HepG2 (cell line): ENCODE data around the gene TMEM143. TPM values are rescaled to one million over a fixed set of nuclear protein-coding genes. Genes with fewer than 3 reads are reported as not detected.
A peak's percentile ranks its signal among the peaks of the same experiment; 100 is the strongest.

Source experiments
- ATRX ChIP-seq: sonication (generic); formaldehyde crosslinking; IDR thresholded peaks from 2 replicates; pipeline ENCODE4 v1.4.0; 2020; ENCODE audit warnings: missing genetic modification reagents, borderline replicate concordance
- CENPX ChIP-seq: sonication (generic); formaldehyde crosslinking; IDR thresholded peaks from 2 replicates; pipeline ENCODE4 v1.9.0; 2021; ENCODE audit warnings: mild to moderate bottlenecking, missing genetic modification reagents, moderate library complexity
- HCFC1 ChIP-seq: fragments of 150-350 bp; IDR thresholded peaks from 2 replicates; pipeline ENCODE4 v1.6.1; 2014; ENCODE audit warnings: low read depth, low read length
- ISX ChIP-seq: sonication (generic); formaldehyde crosslinking; conservative IDR thresholded peaks from 2 replicates; pipeline ENCODE4 v1.5.0; 2020; ENCODE audit warnings: missing genetic modification reagents
- NFE2L2 ChIP-seq: fragments of 150-350 bp; IDR thresholded peaks from 2 replicates; pipeline ENCODE4 v1.6.1; 2014; ENCODE audit warnings: low read length
- RXRB ChIP-seq: IDR thresholded peaks from 2 replicates; pipeline ENCODE4 v1.6.1; 2016; ENCODE audit warnings: borderline replicate concordance, missing genetic modification reagents, missing compliant biosample characterization
- SP4 ChIP-seq: sonication (generic); formaldehyde crosslinking; IDR thresholded peaks from 2 replicates; pipeline ENCODE4 v1.8.1; 2023; ENCODE audit warnings: mild to moderate bottlenecking, missing genetic modification reagents
- TAF1 ChIP-seq: sonication (generic); formaldehyde crosslinking; IDR thresholded peaks from 2 replicates; pipeline ENCODE4 v1.4.0; 2020; ENCODE audit warnings: missing genetic modification reagents
- ZBTB44 ChIP-seq: sonication (generic); formaldehyde crosslinking; IDR thresholded peaks from 2 replicates; pipeline ENCODE4 v1.4.0; 2020; ENCODE audit warnings: missing genetic modification reagents
- ZC3H13 ChIP-seq: sonication (generic); formaldehyde crosslinking; IDR thresholded peaks from 2 replicates; pipeline ENCODE4 v1.8.1; 2023; ENCODE audit warnings: mild to moderate bottlenecking, missing genetic modification reagents, moderate library complexity
- ZHX2 ChIP-seq, 2 experiments: sonication (generic) in 1 of 2; formaldehyde crosslinking in 1 of 2; IDR thresholded peaks; 2 replicates each; pipeline versions ENCODE4 v1.6.1 to v1.9.0; 2014 to 2022; ENCODE audit warnings: antibody characterized with exemption in 1 of 2, borderline replicate concordance in 1 of 2, inconsistent platforms in 1 of 2, low read depth in 1 of 2, missing genetic modification reagents in 1 of 2
- ZNF329 ChIP-seq: sonication (generic); formaldehyde crosslinking; IDR thresholded peaks from 2 replicates; pipeline ENCODE4 v1.9.0; 2021; ENCODE audit warnings: low read depth, mild to moderate bottlenecking, missing genetic modification reagents
- ZNF512B ChIP-seq: sonication (generic); formaldehyde crosslinking; IDR thresholded peaks from 2 replicates; pipeline ENCODE4 v1.5.1; 2020; ENCODE audit warnings: missing genetic modification reagents, mild to moderate bottlenecking, borderline replicate concordance
- polyA plus RNA-seq, 8 experiments: library from polyadenylated mRNA; depleted of rRNA in 3 of 8; stranded (reverse) in 7 of 8; unstranded in 1 of 8; fragments of >200 nt; fragmentation: Illumina TruSeq in 4 of 8; extraction: Trizol in 4 of 8; gene quantifications; 2 replicates each; pipeline versions ENCODE4 v1.2.1 to v1.2.3, GENCODE V29; 2011 to 2016; ENCODE audit warnings: low read depth in 4 of 8, missing spikeins in 1 of 8, mixed read lengths in 1 of 8; ENCODE audit not compliant: insufficient read depth in 1 of 8
- total RNA-seq, 5 experiments: library from RNA; depleted of rRNA; stranded (reverse); fragments of >200 nt; fragmentation: Illumina TruSeq; extraction: Trizol; gene quantifications; 2 replicates each; pipeline ENCODE4 v1.2.3, GENCODE V29; 2016; ENCODE audit warnings: low read depth in 1 of 5
- TF ChIP-seq, protein P1 (sequence below), 2 experiments: sonication (generic) in 1 of 2; formaldehyde crosslinking in 1 of 2; IDR thresholded peaks; 2 replicates each; pipeline versions ENCODE4 v1.4.0 to v1.6.1; 2018 to 2020; ENCODE audit warnings: missing genetic modification reagents in 2 of 2, borderline replicate concordance in 1 of 2, low read depth in 1 of 2, mild to moderate bottlenecking in 1 of 2, missing biosample characterization in 1 of 2

The TMEM143 gene
- total and polyA plus RNA-seq, 2 of the 13 experiments (the other 11 are each of a cell fraction or from before 2014, with no cell fraction given): 7.7 to 11.3 TPM

DNA sequence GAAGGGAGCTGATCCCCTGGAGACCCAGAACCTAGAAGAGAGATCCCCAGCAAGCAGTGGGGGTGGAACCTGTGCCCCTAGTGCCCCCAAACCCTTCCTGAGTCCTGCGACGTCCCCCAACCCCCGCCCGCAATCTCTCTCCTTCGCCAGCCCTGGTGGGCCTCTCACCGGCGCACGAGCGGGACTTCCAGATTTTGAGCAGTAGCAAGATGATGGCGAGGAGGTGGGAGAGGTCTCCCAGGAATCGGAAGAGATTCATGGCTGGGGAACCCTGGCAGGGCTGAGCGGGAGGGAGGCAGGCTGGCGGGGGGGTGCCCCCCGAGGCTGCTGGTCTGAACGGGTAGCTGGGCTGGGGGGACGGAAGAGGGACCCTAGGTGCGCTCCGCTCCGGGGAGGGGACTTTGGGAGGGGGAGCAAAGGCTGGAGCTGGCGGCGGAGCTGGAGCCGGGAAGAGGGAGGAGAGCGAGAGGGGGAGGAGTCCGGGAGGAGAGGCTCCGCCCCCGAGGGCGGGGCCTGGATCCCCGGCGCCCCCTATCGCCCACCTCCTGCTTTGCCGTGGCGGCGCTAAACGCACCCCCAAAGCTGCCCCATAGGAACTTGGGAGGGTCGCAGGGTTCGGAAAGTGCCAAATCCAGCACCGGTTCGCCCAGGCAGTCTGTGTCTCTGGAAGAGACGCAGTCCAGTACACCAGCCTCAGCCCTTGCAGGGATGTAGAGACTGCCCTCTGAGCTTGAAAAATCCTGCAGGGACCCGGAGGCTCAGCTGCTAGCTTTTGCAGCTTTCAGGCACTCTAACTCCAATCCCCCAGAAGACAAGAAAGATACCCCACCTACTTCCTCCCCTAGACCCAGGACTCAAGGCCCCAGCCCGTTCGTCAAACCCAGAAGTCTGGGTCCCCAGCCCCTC is 27.6 kb upstream of the TMEM143 start, which contains the start of gene KDELR1 (continued):
- TF ChIP-seq, protein P1, sequence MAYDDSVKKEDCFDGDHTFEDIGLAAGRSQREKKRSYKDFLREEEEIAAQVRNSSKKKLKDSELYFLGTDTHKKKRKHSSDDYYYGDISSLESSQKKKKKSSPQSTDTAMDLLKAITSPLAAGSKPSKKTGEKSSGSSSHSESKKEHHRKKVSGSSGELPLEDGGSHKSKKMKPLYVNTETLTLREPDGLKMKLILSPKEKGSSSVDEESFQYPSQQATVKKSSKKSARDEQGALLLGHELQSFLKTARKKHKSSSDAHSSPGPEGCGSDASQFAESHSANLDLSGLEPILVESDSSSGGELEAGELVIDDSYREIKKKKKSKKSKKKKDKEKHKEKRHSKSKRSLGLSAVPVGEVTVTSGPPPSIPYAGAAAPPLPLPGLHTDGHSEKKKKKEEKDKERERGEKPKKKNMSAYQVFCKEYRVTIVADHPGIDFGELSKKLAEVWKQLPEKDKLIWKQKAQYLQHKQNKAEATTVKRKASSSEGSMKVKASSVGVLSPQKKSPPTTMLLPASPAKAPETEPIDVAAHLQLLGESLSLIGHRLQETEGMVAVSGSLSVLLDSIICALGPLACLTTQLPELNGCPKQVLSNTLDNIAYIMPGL (CRISPR knock-in tag; IDR thresholded peaks at IDR 0.05; ENCODE audit: borderline replicate concordance in 1 of 2, low read depth in 1 of 2): peak in 1 of 2 experiments; percentile 75; a peak in 2 of 4 replicates
- TF ChIP-seq ATRX: no peak
- TF ChIP-seq NFE2L2: no peak
- no peak for TF ChIP-seq CENPX (CRISPR knock-in tag)
- TF ChIP-seq ISX (CRISPR knock-in tag): no peak
- 0 out of 2 replicates have a peak, but pooled peaks have one; percentile 13 for TF ChIP-seq ZC3H13 (CRISPR knock-in tag)
- no peak for TF ChIP-seq ZBTB44
- TF ChIP-seq ZNF512B (CRISPR knock-in tag): no peak; the same call in 1 of the 2 replicates
- TF ChIP-seq TAF1 (CRISPR knock-in tag): peak; percentile 48; the same call in 1 of the 2 replicates
- no peak for TF ChIP-seq HCFC1
- peak; percentile 94 for TF ChIP-seq SP4 (CRISPR knock-in tag)
- TF ChIP-seq ZNF329 (CRISPR knock-in tag): peak; percentile 5; the same call in 1 of the 2 replicates
- no peak; the same call in 1 of the 2 replicates for TF ChIP-seq ZHX2 (IDR thresholded peaks at IDR 0.05; ENCODE audit: low read depth)
- no peak for TF ChIP-seq ZHX2 (CRISPR knock-in tag; IDR thresholded peaks at IDR 0.05; ENCODE audit: borderline replicate concordance)
- TF ChIP-seq RXRB: peak; percentile 33; the same call in 1 of the 2 replicates
